ENCODE data around the gene GK.

GRCh38 chrX:30679369-30679768 is 26.1 kb downstream of the GK start:
- no peak for TF ChIP-seq CTCF (IDR thresholded peaks at IDR 0.05)
- TF ChIP-seq POLR2A (IDR thresholded peaks at IDR 0.05), result no peak

Data from testis (tissue), 2 donors.